GM21717 (cell line): Measurements from ENCODE around the gene NEAT1.
A peak's percentile ranks its signal among the peaks of the same experiment; 100 is the strongest.
"Not testable (repeated sequence)": the region's sequence is repeated elsewhere in the genome, so short reads cannot be mapped to it uniquely, and the experiment has no call there.

Source experiments
- ATAC-seq: cut with Tn5 transposase; IDR thresholded peaks from one replicate; pipeline ENCODE4 v1.9.1; 2021; ENCODE audit warnings: mild to moderate bottlenecking, moderate library complexity; ENCODE audit not compliant: unreplicated experiment

NEAT1 gene

DNA sequence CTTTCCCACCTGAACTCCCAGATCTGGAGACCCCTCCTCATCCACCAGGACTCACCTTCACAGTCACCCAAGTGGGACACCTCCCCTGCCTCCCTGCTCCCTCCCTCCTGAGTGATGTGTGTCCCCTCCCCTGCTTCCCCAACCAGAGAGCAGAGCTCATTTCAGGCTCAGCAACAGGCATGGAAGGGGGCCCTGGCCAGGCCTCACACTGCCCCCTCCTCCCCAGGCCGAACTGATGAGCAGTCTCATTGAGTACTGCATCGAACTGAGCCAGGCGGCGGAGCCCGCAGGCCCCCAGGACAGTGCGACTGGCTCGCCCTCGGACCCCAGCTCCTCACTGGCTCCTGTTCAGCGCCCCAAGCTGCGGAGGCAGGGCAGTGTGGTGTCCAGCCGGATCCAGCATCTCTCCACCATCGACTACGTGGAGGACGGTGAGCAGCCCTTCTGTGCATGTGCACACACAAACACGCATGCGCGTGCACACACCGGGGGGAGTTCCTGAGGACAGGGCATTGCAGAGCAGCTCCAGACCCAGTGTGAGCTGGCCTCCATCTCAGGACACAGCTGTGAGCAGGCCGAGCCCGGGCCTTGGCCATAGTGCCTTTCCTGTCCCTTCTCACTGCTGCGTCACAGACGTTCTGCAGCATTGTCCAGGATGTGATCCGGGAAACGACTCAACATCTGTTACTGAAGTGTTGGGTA, 17.8 kb upstream of the NEAT1 start:
- no peak for ATAC-seq

DNA sequence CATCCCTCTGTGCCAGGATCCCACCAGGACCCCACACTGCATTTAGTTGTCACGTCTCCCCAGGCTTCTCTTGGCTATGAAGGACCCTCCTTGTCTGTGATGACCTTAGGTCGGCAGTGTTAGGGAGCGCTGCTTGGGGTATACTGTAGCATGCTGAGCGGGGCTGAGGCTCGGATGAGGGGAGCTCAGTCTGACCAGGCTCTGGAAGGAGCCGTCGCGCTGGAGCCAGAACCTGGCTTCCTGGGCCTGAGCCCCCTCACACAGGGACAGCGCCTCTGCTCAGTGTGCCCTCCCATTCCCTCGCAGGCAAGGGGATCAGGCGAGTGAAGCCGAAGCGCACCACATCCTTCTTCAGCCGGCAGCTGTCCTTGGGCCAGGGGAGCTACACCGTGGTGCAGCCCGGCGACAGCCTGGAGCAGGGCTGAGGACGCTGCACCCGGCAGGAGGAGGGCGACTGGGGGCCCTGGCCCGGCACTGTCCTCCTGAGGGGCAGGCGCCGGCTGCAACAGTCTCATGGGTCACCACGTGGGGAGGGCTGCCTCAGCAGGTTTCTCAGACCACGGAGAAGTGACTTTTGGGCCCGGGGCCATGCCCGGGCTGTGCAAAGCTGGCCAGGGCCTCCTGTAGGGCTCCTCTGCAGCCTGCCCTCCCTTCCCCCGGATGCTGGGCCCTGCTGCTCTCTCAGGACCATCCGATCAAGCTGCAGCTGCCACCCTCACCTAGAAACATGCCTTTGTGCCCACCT, 11.5 kb upstream of the NEAT1 start:
- ATAC-seq: no peak

DNA sequence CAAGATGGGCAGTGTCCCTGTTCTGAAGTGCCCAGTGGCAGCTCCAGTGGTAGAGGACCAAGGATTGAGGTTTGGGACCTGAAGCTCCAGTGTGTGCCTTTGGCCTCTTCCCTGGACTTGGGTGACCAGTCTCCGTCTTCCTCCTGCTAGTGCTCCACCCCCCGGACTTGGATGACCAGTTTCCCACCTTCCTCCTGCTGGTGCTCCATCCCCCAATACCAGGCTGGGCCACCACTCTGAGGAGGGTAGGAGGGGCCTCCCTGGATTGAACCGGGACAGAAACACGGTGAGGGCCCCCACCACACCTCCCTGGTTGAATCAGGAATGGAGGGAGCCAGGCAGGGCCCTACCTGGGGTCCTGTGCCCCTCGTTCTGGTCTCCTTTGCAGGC, 10.9 kb upstream of the NEAT1 start:
- no peak for ATAC-seq

DNA sequence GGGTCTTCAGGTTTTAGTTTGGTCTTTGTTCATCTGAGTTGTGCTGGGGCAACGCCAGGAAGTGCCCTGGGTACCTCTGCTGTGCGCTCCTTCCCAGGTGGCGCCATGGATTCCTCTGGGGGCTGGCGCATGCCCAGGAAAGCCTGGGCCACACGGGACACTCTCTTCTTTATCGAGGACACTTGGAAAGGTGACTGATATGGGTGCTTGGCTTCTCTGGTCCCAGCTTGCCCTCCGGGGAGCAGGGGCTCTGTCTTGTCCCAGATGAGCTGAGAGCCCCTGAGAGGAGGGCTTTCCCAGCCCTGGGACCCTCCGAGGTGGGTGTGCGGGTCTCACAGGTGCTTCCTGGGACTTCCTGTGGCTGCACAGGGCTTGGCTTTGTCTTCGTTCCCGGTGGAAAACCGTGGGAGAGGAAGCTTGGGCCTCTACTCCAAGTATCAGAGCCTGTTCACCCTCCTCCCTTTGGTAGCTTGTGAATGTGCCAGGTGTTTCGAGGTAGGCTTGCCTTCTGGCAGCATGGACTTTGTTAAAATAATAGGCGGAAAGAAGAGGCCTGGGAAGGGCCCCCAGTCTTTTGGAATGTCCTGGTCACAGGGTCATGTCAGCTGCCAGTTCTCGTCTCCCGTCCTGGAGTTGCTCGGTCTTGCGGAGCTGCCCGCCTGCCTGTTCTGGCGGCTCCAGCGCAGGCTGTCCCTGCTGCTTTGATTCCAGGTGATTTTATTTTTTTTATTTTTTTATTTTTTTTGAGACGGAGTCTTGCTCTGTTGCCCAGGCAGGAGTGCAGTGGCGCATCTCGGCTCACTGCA, 10.1 kb upstream of the NEAT1 start:
- no peak for ATAC-seq

DNA sequence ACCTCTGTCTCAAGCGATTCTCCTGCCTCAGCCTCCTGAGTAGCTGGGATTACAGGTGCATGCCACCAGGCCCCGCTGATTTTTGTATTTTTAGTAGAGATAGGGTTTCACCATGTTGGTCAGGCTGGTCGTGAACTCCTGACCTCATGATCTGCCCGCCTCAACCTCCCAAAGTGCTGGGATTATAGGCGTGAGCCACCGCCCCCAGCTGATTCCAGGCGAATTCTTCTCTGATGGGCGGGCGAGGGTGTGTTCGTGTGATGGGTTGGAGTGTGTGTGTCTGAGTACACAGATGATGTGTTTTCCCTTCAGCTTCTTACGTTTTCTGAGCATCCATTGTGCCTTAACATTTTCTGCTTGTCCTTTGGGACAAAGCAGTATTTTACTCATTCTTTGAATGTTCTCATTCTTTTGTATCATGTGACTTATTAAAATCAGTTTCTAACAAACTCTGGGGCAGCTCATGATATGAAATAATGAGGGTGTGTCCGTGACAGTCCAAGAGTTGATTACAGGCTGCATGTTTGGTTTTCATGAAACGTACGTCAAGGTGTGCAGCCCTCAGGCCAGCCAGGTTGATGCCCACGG, 9.4 kb upstream of the NEAT1 start:
- ATAC-seq: not testable (repeated sequence)

DNA sequence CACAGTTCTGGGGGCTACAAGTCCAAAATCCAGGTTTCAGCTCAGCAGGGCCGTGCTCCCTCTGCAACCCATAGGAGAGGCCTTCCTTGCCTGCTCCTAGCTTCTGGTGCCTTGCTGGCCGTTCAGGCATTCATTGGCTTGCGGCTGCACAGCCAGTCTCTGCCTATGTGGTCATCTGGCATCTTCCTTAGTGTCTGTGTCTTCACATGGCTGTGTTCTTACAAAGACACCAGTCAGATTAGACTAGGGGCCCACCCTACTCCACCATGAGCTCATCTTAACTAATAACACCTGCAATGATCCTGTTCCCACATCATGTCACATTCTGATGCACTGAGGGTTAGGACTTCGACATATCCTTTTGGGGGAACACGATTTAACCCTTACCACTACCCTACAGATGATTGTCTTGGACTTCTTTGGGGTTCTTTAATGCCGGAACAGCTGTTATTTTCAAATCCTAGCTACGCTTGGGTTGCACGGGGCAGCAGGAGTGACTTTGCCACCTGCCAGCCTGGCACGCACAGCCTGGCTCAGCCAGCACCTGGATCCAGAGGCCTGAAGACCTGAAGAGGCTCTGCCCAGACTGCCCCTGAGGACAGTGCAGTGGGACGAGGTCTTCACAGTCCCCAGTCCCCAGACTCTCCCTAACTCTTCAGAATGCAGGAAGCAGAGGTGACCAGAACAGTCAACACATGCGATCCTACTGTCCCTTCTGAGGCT, 7.7 kb upstream of the NEAT1 start:
- no peak for ATAC-seq

DNA sequence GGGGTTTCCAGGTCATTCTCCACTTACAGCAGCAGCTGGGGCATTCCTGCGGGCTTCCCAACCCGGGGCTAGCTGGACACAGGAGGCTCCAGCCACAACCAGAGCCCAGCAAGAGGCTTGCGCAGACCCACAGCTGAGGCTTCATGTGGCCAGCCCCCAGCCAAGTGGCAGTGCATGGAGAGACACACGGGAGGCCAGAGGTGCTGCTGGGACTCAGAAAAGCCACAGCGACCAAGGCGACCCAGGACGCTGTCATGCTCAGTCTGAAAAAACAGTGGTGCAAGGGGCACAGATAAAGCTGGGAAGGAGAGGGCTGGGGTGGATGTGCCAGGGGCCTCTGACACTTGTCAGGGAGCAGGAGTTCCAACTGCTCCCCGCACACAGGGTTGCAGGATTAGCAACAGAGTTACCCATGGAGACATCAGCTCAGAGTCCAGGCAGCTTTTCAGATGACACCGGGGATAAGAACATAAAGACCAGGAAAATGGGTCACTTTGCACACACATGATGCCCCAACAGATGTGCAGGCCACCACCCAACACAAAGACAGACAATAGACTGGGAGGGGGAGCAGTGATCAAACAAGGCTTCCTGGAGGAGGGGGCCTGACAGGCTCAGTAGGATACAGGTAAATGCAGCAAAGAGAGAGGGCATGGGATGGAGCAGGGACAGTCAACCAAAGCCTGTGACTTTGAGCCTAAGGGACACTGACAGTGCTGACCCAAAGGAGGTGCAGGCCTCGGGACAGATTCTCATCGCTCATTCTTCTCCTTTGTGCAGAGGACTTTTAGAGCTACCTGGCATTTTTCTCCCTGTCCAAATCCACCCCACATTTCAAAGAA, 6.9 kb upstream of the NEAT1 start:
- ATAC-seq: no peak

DNA sequence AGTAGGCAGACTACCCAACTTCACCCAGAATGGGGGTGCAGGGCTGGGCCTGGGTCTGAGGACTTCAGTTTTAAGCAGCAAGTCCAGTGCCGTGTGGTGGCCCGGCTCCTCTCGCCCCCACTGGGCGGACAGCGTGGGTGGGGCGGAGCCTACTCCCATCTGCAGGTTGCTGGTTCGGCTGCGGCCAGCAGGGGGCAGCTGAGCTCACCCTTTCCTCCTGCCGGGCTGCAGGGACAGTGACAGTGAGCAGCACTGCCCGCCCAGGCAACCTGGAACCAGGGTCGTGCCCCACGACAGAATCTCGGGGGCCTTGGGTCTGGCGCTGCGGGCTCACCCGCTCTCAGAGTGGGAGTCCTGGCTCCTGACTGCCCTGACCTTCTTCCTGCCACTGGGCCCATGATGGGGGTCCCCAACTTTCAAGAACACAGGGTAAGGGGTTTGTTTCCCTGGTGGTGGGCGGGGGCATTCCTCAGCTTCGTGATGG, 6.2 kb upstream of the NEAT1 start:
- ATAC-seq: peak; percentile 24

DNA sequence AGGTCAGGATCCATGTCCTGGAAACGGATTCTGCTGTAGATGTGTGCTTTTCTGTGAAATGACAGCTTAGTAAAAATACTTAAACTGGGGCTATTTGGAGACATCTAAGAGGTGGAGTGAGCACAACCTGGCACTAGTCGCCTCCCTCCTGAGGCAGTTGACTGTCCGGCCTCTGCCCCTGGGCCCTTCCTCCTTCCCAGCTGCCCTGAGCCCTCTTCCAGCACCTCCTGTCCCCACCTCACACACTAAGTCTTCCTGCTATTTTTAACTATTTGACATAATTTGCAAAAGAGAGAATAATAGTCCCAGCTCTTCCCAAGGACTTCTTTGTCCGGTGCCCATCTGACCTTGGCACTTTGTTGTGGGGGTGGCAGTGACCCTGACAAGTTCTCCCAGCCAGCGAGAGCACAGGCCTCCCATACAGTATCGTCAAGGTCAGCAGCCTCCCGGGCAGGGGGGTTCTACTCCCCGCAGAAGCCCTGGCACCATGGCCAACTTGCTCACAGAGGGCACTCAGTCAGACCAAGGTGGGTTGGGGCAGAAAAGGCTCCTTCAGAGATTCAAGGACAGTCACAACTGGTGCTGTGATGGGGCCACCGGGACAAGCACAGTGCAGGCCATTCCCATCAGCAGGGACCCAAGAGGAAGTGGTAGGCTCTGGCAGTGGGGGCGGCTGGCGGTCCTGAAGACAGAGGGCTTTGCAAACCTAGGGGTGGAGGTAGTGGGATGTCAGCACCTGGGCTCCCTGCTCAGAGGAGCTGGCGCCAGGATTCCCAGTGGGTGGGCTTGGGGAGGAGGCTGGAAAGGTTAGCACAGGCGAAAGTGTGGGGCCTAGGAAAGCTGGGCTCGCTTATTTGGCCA, 5.5 kb upstream of the NEAT1 start:
- no peak for ATAC-seq

DNA sequence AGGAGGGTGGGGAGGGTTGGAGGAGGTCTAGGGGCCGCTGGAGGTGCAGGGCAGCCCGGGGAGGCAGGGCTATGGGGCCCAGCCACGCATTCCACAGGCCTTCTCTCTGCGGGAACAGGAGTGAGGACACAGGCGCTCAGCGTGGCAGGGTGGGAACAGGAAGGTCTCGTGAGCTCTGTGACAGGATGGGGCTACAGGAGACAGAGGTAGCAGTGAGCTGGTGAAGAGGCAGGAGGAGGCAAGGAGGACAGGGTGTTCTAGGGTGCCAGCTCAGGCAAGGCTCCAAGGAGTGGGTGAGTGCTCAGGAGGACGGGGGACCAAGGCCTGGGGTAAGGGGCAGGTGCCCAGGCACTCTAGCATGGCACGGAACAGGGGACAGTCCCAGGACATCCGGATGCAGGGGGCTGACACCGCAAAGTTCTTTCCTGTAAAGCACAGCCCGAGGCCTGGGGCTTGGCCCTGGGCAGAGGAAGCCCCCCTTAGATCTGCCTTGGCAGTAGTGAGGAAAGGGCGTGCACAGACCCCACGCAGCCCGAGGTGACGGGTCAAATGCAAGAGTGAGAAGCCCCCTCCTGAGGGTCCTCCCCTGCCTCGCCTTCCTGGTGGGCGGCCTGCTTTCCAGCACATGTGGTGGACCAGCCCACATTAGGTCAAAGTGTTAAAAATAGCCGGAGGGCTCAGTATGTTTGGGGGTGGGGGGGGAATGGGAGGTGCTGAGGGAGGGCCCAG, 4.7 kb upstream of the NEAT1 start:
- no peak for ATAC-seq

DNA sequence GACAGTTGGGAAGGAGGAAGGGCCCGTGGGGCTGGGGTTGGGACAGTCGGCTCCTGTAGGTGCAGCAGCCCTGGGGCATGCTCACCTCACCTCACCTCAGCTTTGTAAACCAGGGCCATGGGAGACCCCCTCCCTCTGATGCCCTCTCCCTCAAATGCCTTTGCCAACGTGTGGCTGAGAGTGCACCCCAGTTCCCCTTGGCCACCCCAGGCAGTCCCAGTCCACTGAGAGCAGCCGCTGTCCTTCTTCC, 4.2 kb upstream of the NEAT1 start:
- peak; percentile 0 for ATAC-seq

DNA sequence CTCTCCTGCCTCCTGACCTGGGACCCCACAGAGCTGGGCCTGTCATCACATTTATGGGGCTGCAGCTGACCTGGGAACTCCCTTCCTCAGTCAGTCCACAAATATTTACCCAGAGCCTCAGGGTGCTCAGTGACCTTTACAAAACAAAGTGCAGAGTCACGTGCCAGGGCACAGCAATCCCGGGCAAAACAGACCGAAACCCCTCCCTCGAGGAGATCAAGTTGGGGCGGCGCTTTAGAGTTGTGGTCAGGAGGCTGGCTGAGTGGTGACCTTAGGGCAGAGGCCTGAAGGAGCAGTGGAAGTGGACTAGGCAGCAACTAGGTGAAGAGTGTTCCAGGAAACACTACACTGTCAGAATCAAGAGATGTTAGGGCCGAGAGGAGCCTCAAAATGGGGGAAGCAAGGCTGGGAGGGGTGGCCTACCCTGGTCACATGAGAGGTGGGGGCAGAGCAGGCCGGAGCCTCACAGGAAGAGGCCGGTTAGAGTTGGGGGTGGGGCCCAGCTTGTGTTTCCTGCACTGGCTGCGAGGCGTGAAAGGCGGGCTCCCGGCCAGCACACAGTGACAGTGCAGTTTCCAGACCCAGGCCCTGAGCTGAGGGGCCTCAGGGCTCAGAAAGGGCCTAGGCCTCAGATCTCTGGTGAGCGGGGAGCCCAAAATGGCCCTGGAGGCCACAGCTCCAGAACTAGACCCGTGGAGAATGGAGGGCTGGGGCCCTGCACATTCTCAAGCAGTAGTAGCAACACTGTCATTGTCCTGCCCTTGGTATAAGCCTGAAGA, 3.7 kb upstream of the NEAT1 start:
- ATAC-seq: peak; percentile 31

DNA sequence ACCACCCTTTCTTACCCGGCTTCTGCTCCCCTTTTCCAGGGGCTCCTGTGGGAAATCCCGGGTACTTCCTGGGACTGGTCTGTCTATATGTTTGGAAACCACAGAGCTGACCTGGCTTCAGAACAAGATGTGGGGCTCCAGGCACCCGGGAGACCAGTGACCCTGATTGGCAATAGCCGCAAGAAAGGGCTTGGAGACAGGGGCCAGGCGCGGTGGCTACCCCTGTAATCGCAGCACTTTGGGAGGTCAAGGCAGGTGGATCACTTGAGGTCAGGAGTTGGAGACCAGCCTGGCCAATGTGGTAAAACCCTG, 3.2 kb upstream of the NEAT1 start:
- ATAC-seq: no peak

DNA sequence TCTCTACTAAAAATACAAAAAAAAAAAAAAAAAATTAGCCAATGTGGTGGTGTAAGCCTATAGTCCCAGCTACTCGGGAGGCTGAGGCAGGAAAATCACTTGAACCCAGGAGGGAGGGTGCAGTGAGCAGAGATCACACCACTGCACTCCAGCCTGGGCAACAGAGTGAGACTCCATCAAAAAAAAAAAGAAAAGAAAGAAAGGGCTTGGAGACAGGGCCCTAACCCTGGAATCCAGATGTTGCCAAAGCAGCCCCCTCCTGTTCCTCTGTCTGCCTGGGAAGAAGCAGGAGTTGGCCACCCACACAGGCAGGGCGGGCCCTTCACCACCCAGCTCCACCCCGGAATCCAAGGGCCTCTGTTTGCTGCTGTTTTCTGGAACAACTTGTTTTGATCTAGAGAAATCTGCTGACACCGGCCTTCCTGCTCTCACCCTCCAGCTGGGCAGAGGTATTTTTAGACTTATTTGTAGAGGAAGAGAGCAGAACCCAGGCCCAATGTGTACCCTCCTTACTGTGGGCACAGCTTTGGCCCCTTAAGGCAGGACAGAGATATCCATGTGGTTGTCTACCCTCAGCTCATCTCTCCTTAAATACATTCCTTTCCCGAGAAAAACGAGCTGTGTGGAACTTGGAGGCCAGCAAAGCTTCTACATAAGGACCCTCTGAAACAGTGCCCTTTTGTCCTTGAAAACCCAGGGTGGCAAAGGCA, 2.7 kb upstream of the NEAT1 start:
- ATAC-seq: no peak

DNA sequence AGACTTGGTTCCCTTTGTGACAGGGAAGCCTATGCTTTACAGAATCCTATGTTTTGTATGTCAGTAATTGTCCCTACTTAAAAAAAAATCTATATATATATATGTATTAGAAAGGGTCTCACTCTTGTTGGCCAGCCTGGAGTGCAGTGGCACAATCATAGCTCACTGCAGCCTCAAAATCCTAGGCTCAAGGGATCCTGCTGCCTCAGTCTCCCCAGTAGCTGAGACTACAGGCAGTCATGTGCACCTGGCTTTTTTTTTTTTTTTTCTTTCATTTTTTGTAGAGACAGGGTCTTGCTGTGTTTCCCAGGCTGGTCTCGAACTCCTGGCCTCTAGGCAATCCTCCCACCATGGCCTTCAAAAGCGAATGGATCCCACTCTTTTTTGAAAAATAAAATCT, 2.1 kb upstream of the NEAT1 start:
- no peak for ATAC-seq

DNA sequence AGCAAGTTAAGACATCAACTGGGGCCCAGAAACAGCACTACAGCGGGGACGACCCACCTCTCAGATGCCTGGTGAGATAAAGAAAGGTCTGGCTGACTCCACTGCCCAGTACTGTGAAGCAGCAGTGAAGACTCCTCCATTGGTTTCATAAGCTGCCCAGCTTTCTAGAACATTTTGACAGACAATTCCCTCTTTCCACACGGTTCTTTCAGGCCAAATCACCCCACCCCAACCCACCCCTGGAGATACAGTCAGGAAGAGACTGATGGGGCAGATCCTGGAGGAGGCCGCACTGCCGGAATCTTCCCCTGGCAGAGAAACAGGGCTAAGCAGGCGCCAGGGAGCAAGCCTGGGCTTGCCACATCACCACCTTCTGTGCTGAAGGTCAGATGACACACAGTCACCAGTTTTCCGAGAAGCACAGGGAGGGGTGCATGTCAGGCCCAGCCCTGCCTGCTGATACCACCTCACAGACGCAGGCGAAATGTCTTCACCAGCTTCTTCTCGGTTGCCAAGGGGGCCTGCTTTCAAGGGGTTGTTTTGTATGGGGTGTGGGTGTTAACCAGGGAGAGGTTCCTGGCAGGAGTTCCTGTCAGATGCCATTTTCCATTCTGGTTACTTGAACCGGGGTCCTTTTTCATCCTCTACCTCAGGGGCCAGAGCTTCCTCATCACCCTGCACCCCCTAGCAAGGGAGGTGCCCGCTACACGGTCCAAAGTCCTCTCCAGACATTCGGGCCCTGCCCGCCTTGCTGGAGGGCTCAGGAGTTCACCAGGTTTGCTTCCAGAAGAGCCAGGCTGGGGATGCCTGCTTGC, 1.4 kb upstream of the NEAT1 start:
- ATAC-seq: no peak
